GM19239 (cell line): ENCODE data around the gene TSPEAR.

Source experiments
- DNase-seq: peaks from one replicate; pipeline ENCODE4 v3.0.0; 2011; ENCODE audit warnings: low spot score; ENCODE audit not compliant: insufficient read length
- FAIRE-seq: peaks from 2 replicates; lab custom pipeline; 2011; peaks lifted over from hg19 to GRCh38; lab: Jason Lieb, UNC

The TSPEAR gene

GRCh38 chr21:44539046-44539445 is 172.3 kb downstream of the TSPEAR start:
- FAIRE-seq: no peak
- DNase-seq: no peak

GRCh38 chr21:44537930-44538911 is 173.2 kb downstream of the TSPEAR start:
- no peak for DNase-seq
- no peak for FAIRE-seq

GRCh38 chr21:44535963-44536362 is 175.4 kb downstream of the TSPEAR start:
- no peak for DNase-seq
- FAIRE-seq: no peak

GRCh38 chr21:44534688-44535087 is 176.7 kb downstream of the TSPEAR start:
- DNase-seq: no peak
- FAIRE-seq: no peak

GRCh38 chr21:44533891-44534627 is 177.3 kb downstream of the TSPEAR start:
- FAIRE-seq: no peak
- DNase-seq: no peak

- FAIRE-seq (no peak), DNase-seq (no peak)
Measured at GRCh38 chr21:44533121-44533890, 178.1 kb downstream of the TSPEAR start.

GRCh38 chr21:44532712-44533111 is 178.7 kb downstream of the TSPEAR start:
- FAIRE-seq (no peak), DNase-seq (no peak)

- DNase-seq (no peak), FAIRE-seq (no peak)
Measured at GRCh38 chr21:44531606-44532564, 179.5 kb downstream of the TSPEAR start.

GRCh38 chr21:44530903-44531605 is 180.3 kb downstream of the TSPEAR start:
- FAIRE-seq (no peak), DNase-seq (no peak)

- FAIRE-seq (no peak), DNase-seq (no peak)
Measured at GRCh38 chr21:44530221-44530902, 181.0 kb downstream of the TSPEAR start.

GRCh38 chr21:44529503-44530125 is 181.8 kb downstream of the TSPEAR start:
- DNase-seq: no peak
- no peak for FAIRE-seq

GRCh38 chr21:44529011-44529421 is 182.4 kb downstream of the TSPEAR start:
- FAIRE-seq (no peak), DNase-seq (no peak)

- DNase-seq: no peak
Measured at GRCh38 chr21:44528634-44528995, 182.8 kb downstream of the TSPEAR start.

GRCh38 chr21:44527983-44528633 is 183.3 kb downstream of the TSPEAR start:
- FAIRE-seq: no peak
- no peak for DNase-seq

More at GRCh38 chr21:44528634-44528995, 182.8 kb downstream of the TSPEAR start:
- no peak for FAIRE-seq

GRCh38 chr21:44527156-44527982 is 184.0 kb downstream of the TSPEAR start:
- DNase-seq (no peak), FAIRE-seq (no peak)
